Measurements from ENCODE around the gene GRM2. TPM values are rescaled to one million over a fixed set of nuclear protein-coding genes. Genes with fewer than 3 reads are reported as not detected.
"Not testable (repeated sequence)": the region's sequence is repeated elsewhere in the genome, so short reads cannot be mapped to it uniquely, and the experiment has no call there.

GRM2 gene
- total and polyA plus RNA-seq, 4 donors: 1.3 to 10.2 (median 3.5) TPM

DNA sequence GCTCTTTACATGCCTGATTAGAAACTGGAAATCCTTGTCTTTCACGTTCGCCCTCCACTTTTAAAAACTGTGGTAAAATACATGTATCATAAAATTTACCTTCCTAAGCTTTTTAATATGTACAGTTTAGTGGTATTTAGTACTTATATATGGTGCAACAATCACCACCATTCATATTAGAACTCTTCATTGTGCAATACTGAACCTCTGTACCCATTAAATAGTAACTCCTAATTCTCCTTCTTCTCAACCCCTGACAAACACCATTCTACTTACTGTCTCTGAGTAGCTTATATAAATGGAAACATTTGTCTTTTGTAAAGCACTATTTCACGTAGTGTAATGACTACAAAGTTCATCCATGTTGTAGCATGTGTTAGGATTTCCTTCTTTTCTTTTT is 28.2 kb downstream of the GRM2 start:
- no peaks in the 10 kb centered on the region for H3K36me3 ChIP-seq (ENCODE audit: control insufficient read depth, insufficient read depth, low read length)
- H3K4me3 ChIP-seq (ENCODE audit: low read depth, low read length): no peak overlapping the region
- H3K4me1 ChIP-seq (ENCODE audit: control insufficient read depth, insufficient read depth, low read length): no peaks in the 10 kb centered on the region
- WGBS (ENCODE audit: insufficient coverage): no CpG with 5 or more reads among the region's 3 CpGs
- H3K27ac ChIP-seq (ENCODE audit: low read depth, low read length): no peak overlapping the region
- DNase-seq (ENCODE audit: low read depth in 4 of 6, low spot score in 6 of 6): no peak
- H3K9me3 ChIP-seq (ENCODE audit: control insufficient read depth, insufficient read depth, low read length): no peaks in the 10 kb centered on the region
- H3K27me3 ChIP-seq (ENCODE audit: control insufficient read depth, insufficient read depth, low read length): no peaks in the 10 kb centered on the region

GRCh38 chr3:51735950-51736349 is 29.1 kb downstream of the GRM2 start:
- WGBS (ENCODE audit: insufficient coverage): no CpG with 5 or more reads among the region's 2 CpGs
- no peak for DNase-seq (ENCODE audit: low read depth in 4 of 6, low spot score in 6 of 6)

DNA sequence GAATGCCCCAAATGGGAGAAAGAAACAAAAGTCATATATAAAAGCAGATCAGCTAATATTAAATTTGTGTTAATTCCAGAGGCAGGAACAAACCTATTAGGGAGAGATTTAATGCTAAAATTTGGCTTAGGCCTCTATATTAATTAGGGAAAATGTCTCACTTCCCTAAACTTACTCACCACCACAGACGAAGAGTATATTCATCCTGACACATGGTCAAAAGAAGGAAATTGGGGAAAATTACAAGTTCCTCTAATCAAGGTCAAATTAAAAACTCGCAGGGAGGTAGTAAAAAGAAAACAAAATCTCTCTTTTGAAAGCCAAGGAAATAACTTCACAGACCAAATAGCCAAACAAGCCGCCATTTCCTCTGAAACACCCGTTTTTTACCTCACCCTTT is 32.2 kb downstream of the GRM2 start:
- WGBS (ENCODE audit: insufficient coverage): no CpG with 5 or more reads among the region's 4 CpGs
- Histone ChIP-seq H3K36me3 (ENCODE audit: control insufficient read depth, insufficient read depth, low read length) (no peaks in the 10 kb centered on the region), H3K4me1 (ENCODE audit: control insufficient read depth, insufficient read depth, low read length) (no peaks in the 10 kb centered on the region), H3K9me3 (ENCODE audit: control insufficient read depth, insufficient read depth, low read length) (no peaks in the 10 kb centered on the region), H3K27me3 (ENCODE audit: control insufficient read depth, insufficient read depth, low read length) (no peaks in the 10 kb centered on the region), H3K27ac (ENCODE audit: low read depth, low read length) (no peak overlapping the region), H3K4me3 (ENCODE audit: low read depth, low read length) (no peak overlapping the region)
- no peak for DNase-seq (ENCODE audit: low read depth in 4 of 6, low spot score in 6 of 6)

More at GRCh38 chr3:51735950-51736349, 29.1 kb downstream of the GRM2 start:
- no peak overlapping the region for H3K4me3 ChIP-seq (ENCODE audit: low read depth, low read length)
- no peaks in the 10 kb centered on the region for H3K27me3 ChIP-seq (ENCODE audit: control insufficient read depth, insufficient read depth, low read length)
- H3K36me3 ChIP-seq (ENCODE audit: control insufficient read depth, insufficient read depth, low read length): no peaks in the 10 kb centered on the region
- H3K27ac ChIP-seq (ENCODE audit: low read depth, low read length): no peak overlapping the region
- H3K9me3 ChIP-seq (ENCODE audit: control insufficient read depth, insufficient read depth, low read length): no peaks in the 10 kb centered on the region
- H3K4me1 ChIP-seq (ENCODE audit: control insufficient read depth, insufficient read depth, low read length): no peaks in the 10 kb centered on the region

DNA sequence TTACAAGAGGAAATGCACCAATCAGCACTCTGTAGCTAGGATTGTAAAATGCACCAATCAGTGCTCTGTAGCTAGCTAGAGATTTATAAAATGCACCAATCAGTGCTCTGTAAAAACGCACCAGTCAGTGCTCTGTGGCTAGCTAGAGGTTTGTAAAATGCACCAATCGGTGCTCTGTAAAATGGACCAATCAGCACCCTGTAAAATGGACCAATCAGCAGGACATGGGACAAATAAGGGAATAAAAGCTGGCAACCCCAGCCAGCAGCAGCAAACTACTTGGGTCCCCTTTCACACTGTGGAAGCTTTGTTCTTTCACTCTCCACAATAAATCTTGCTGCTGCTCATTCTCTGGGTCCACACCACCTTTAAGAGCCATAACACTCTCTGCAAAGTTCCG is 35.5 kb downstream of the GRM2 start:
- not testable (repeated sequence) for H3K36me3 ChIP-seq (ENCODE audit: control insufficient read depth, insufficient read depth, low read length); DNase-seq (ENCODE audit: low read depth in 4 of 6, low spot score in 6 of 6); H3K9me3 ChIP-seq (ENCODE audit: control insufficient read depth, insufficient read depth, low read length); H3K4me1 ChIP-seq (ENCODE audit: control insufficient read depth, insufficient read depth, low read length); H3K27ac ChIP-seq (ENCODE audit: low read depth, low read length); H3K27me3 ChIP-seq (ENCODE audit: control insufficient read depth, insufficient read depth, low read length); H3K4me3 ChIP-seq (ENCODE audit: low read depth, low read length)
- WGBS (ENCODE audit: insufficient coverage): 94% methylated on average over 3 of the region's 3 CpGs

DNA sequence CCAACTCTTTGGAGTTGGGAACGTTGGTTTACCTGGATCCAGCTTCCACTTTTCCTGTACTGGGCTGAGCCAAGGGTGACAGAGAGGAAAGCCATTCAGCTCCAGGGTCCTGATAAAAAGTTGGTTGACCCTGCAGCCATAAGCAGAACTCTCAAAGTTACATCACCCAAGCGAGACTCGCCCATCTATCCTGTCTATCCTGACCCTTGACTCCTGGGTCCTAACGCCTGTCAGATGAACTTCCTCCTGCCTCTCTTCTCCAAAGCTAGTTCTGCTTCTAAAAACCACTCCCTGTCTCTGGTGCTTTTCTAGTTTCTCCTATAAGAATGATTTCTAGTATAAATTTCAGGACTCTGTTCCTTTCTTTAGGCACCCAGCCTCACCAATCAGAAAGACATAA is 36.1 kb downstream of the GRM2 start:
- not testable (repeated sequence) for H3K27me3 ChIP-seq (ENCODE audit: control insufficient read depth, insufficient read depth, low read length); H3K27ac ChIP-seq (ENCODE audit: low read depth, low read length); H3K9me3 ChIP-seq (ENCODE audit: control insufficient read depth, insufficient read depth, low read length); H3K4me1 ChIP-seq (ENCODE audit: control insufficient read depth, insufficient read depth, low read length); H3K4me3 ChIP-seq (ENCODE audit: low read depth, low read length); H3K36me3 ChIP-seq (ENCODE audit: control insufficient read depth, insufficient read depth, low read length); DNase-seq (ENCODE audit: low read depth in 4 of 6, low spot score in 6 of 6)
- 75% methylated on average over 4 of the region's 4 CpGs for WGBS (ENCODE audit: insufficient coverage)

DNA sequence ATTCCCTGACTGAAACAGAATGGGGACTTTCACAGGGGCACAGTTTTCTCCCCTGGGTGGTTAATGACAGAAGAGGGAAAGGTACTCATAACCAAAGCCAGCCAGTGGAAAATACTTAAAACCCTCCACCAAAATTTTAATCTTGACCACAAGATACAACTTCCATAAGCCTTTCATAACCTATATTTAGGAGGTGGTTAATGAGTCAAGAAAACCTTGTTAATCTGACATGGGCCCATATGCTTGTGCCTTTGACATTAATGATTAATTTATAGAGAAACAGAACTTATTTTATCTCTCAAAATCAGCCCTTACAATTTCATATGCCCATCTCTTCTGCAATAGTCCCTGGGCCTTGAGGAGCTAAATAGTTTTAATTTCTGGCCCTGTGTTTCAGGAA is 41.0 kb downstream of the GRM2 start:
- Histone ChIP-seq H3K9me3 (ENCODE audit: control insufficient read depth, insufficient read depth, low read length) (no peaks in the 10 kb centered on the region), H3K4me3 (ENCODE audit: low read depth, low read length) (no peak overlapping the region), H3K27ac (ENCODE audit: low read depth, low read length) (no peak overlapping the region), H3K36me3 (ENCODE audit: control insufficient read depth, insufficient read depth, low read length) (no peaks in the 10 kb centered on the region), H3K27me3 (ENCODE audit: control insufficient read depth, insufficient read depth, low read length) (no peaks in the 10 kb centered on the region), H3K4me1 (ENCODE audit: control insufficient read depth, insufficient read depth, low read length) (no peaks in the 10 kb centered on the region)
- DNase-seq (ENCODE audit: low read depth in 4 of 6, low spot score in 6 of 6): no peak

GRCh38 chr3:51748327-51748726 is 41.5 kb downstream of the GRM2 start:
- no peaks in the 10 kb centered on the region for H3K27me3 ChIP-seq (ENCODE audit: control insufficient read depth, insufficient read depth, low read length)
- no peaks in the 10 kb centered on the region for H3K4me1 ChIP-seq (ENCODE audit: control insufficient read depth, insufficient read depth, low read length)
- no peak for DNase-seq (ENCODE audit: low read depth in 4 of 6, low spot score in 6 of 6)
- no peak overlapping the region for H3K4me3 ChIP-seq (ENCODE audit: low read depth, low read length)
- no peaks in the 10 kb centered on the region for H3K36me3 ChIP-seq (ENCODE audit: control insufficient read depth, insufficient read depth, low read length)
- H3K9me3 ChIP-seq (ENCODE audit: control insufficient read depth, insufficient read depth, low read length): no peaks in the 10 kb centered on the region
- no peak overlapping the region for H3K27ac ChIP-seq (ENCODE audit: low read depth, low read length)
- no CpG with 5 or more reads among the region's 1 CpG for WGBS (ENCODE audit: insufficient coverage)

GRCh38 chr3:51750878-51751277 is 44.0 kb downstream of the GRM2 start:
- H3K27me3 ChIP-seq (ENCODE audit: control insufficient read depth, insufficient read depth, low read length): no peaks in the 10 kb centered on the region
- H3K4me3 ChIP-seq (ENCODE audit: low read depth, low read length): no peak overlapping the region
- no peaks in the 10 kb centered on the region for H3K36me3 ChIP-seq (ENCODE audit: control insufficient read depth, insufficient read depth, low read length)
- no CpG with 5 or more reads among the region's 1 CpG for WGBS (ENCODE audit: insufficient coverage)
- DNase-seq (ENCODE audit: low read depth in 4 of 6, low spot score in 6 of 6): no peak
- H3K27ac ChIP-seq (ENCODE audit: low read depth, low read length): no peak overlapping the region
- H3K9me3 ChIP-seq (ENCODE audit: control insufficient read depth, insufficient read depth, low read length): no peaks in the 10 kb centered on the region
- H3K4me1 ChIP-seq (ENCODE audit: control insufficient read depth, insufficient read depth, low read length): no peaks in the 10 kb centered on the region

DNA sequence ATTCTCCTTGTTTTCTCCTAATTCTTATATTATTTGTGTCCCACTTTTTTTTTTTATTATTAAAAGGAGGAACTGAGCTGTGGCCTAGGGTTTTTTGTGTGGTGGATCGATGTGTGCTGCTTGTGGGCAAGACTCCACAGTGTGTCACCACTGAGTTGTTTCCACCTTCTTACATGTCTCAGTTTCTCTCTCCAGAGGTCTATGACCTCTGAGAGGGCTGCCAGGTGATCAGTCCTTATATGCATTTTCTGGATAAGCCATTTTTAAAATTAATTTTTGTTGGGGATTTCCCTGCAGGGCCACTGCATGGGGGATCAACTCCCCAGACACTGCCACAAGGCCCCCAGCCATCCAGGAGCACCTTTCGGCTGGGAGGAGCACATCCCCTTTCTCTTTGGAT is 44.4 kb downstream of the GRM2 start:
- Histone ChIP-seq H3K36me3 (ENCODE audit: control insufficient read depth, insufficient read depth, low read length) (no peaks in the 10 kb centered on the region), H3K9me3 (ENCODE audit: control insufficient read depth, insufficient read depth, low read length) (no peaks in the 10 kb centered on the region), H3K27me3 (ENCODE audit: control insufficient read depth, insufficient read depth, low read length) (no peaks in the 10 kb centered on the region), H3K4me3 (ENCODE audit: low read depth, low read length) (no peak overlapping the region), H3K4me1 (ENCODE audit: control insufficient read depth, insufficient read depth, low read length) (no peaks in the 10 kb centered on the region), H3K27ac (ENCODE audit: low read depth, low read length) (no peak overlapping the region)
- DNase-seq (ENCODE audit: low read depth in 4 of 6, low spot score in 6 of 6): no peak
- WGBS (ENCODE audit: insufficient coverage): no CpG with 5 or more reads among the region's 2 CpGs

- not testable (repeated sequence) for H3K9me3 ChIP-seq (ENCODE audit: control insufficient read depth, insufficient read depth, low read length); H3K27ac ChIP-seq (ENCODE audit: low read depth, low read length); H3K36me3 ChIP-seq (ENCODE audit: control insufficient read depth, insufficient read depth, low read length); H3K27me3 ChIP-seq (ENCODE audit: control insufficient read depth, insufficient read depth, low read length); H3K4me3 ChIP-seq (ENCODE audit: low read depth, low read length); H3K4me1 ChIP-seq (ENCODE audit: control insufficient read depth, insufficient read depth, low read length); DNase-seq (ENCODE audit: low read depth in 4 of 6, low spot score in 6 of 6)
- 82% methylated on average over 6 of the region's 13 CpGs for WGBS (ENCODE audit: insufficient coverage)
These were observed 47.2 kb downstream of the GRM2 start for GRCh38 chr3:51753763-51754750.
